T1000 (cell line): ENCODE results near the gene NTHL1.

Experiments used
- DNase-seq: peaks from one replicate; lab custom pipeline; 2025; ENCODE audit warnings: mixed read lengths; lab: John Stamatoyannopoulos, UW

The NTHL1 gene

GRCh38 chr16:2063861-2064260 is 16.2 kb upstream of the NTHL1 start:
- no peak for DNase-seq

- DNase-seq: no peak
Observed at GRCh38 chr16:2062801-2063200, 15.2 kb upstream of the NTHL1 start.

- no peak for DNase-seq
Observed at GRCh38 chr16:2061526-2061925, 13.9 kb upstream of the NTHL1 start.

GRCh38 chr16:2061023-2061422 is 13.4 kb upstream of the NTHL1 start:
- DNase-seq: no peak

- no peak for DNase-seq
Observed at GRCh38 chr16:2060346-2060745, 12.7 kb upstream of the NTHL1 start.

GRCh38 chr16:2058872-2059271 is 11.2 kb upstream of the NTHL1 start:
- no peak for DNase-seq

GRCh38 chr16:2058420-2058819 is 10.8 kb upstream of the NTHL1 start:
- DNase-seq: no peak

- DNase-seq: no peak
Observed at GRCh38 chr16:2057438-2057837, 9.8 kb upstream of the NTHL1 start.

- DNase-seq: no peak
Observed at GRCh38 chr16:2056681-2057407, 9.2 kb upstream of the NTHL1 start.

GRCh38 chr16:2056077-2056476 is 8.4 kb upstream of the NTHL1 start:
- DNase-seq: no peak

GRCh38 chr16:2054543-2055245 is 7.1 kb upstream of the NTHL1 start:
- no peak for DNase-seq

- DNase-seq: no peak
Observed at GRCh38 chr16:2053897-2054296, 6.3 kb upstream of the NTHL1 start.

GRCh38 chr16:2053211-2053610 is 5.6 kb upstream of the NTHL1 start:
- DNase-seq: no peak

GRCh38 chr16:2048116-2048543 is 496 bp upstream of the NTHL1 start:
- no peak for DNase-seq

- DNase-seq: no peak
Observed at GRCh38 chr16:2046893-2047329, 723 bp downstream of the NTHL1 start.

GRCh38 chr16:2045965-2046892 is 1.4 kb downstream of the NTHL1 start:
- no peak for DNase-seq

GRCh38 chr16:2044541-2044940 is 3.1 kb downstream of the NTHL1 start:
- DNase-seq: no peak

GRCh38 chr16:2043667-2044451 is 3.8 kb downstream of the NTHL1 start:
- DNase-seq: no peak

GRCh38 chr16:2042986-2043666 is 4.5 kb downstream of the NTHL1 start:
- no peak for DNase-seq

- DNase-seq: no peak
Observed at GRCh38 chr16:2042171-2042985, 5.3 kb downstream of the NTHL1 start.
